Measurements from ENCODE around the gene ATXN1. TPM values are rescaled to one million over a fixed set of nuclear protein-coding genes. Genes with fewer than 3 reads are reported as not detected.

Gene ATXN1
- total and polyA plus RNA-seq, 2 experiments from 2014 or later: 4.8 to 9.1 TPM

DNA sequence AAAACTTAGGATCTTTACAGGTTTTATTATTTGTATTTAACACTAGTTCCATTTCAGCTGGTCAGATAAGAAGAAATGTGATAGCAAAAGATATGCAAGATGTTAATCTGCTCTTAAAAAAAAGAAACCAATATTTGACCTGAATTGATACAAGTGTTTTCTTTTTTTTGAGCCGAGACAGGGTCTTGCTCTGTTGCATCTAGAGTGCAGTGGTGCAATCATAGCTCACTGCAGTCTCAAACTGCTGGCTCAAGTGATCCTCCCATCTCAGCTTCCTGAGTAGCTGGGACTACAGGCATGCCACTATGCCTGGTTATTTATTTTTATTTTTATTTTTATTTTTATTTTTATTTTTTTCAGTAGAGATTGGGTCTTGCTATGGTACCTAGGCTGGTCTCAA lies 389.9 kb downstream of the ATXN1 start:
- peaks cover 2% of the 10 kb centered on the region for H3K27me3 Mint-ChIP-seq (ENCODE audit: insufficient read depth, low read depth, poor library complexity)
- Histone ChIP-seq H3F3A (replicated peaks; ENCODE audit: low read depth) (no peaks in the 10 kb centered on the region), H3K4me3 (no peak overlapping the region), H3K27me3 (ENCODE audit: insufficient read depth) (no peaks in the 10 kb centered on the region), H3K9me2 (ENCODE audit: insufficient read depth) (no peaks in the 10 kb centered on the region; the same call in 1 of the 2 replicates), H2AFZ (no peak overlapping the region), H3K79me2 (replicated peaks; ENCODE audit: insufficient read depth) (no peaks in the 10 kb centered on the region), H3K27ac (ENCODE audit: low read depth) (no peak overlapping the region), H3K4me2 (no peak overlapping the region), H4K20me1 (replicated peaks; ENCODE audit: insufficient read depth) (no peaks in the 10 kb centered on the region), H3K36me3 (ENCODE audit: insufficient read depth) (no peaks in the 10 kb centered on the region), H3K4me1 (ENCODE audit: insufficient read depth) (no peaks in the 10 kb centered on the region)
- ATAC-seq (no peak), DNase-seq (ENCODE audit: low spot score) (no peak)
- H3K36me3 Mint-ChIP-seq (ENCODE audit: low read depth): no peaks in the 10 kb centered on the region
- no peak for TF ChIP-seq ZNF331 (CRISPR knock-in tag; IDR thresholded peaks at IDR 0.05; ENCODE audit: low read depth)
- TF ChIP-seq, protein P1, sequence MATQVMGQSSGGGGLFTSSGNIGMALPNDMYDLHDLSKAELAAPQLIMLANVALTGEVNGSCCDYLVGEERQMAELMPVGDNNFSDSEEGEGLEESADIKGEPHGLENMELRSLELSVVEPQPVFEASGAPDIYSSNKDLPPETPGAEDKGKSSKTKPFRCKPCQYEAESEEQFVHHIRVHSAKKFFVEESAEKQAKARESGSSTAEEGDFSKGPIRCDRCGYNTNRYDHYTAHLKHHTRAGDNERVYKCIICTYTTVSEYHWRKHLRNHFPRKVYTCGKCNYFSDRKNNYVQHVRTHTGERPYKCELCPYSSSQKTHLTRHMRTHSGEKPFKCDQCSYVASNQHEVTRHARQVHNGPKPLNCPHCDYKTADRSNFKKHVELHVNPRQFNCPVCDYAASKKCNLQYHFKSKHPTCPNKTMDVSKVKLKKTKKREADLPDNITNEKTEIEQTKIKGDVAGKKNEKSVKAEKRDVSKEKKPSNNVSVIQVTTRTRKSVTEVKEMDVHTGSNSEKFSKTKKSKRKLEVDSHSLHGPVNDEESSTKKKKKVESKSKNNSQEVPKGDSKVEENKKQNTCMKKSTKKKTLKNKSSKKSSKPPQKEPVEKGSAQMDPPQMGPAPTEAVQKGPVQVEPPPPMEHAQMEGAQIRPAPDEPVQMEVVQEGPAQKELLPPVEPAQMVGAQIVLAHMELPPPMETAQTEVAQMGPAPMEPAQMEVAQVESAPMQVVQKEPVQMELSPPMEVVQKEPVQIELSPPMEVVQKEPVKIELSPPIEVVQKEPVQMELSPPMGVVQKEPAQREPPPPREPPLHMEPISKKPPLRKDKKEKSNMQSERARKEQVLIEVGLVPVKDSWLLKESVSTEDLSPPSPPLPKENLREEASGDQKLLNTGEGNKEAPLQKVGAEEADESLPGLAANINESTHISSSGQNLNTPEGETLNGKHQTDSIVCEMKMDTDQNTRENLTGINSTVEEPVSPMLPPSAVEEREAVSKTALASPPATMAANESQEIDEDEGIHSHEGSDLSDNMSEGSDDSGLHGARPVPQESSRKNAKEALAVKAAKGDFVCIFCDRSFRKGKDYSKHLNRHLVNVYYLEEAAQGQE (IDR thresholded peaks at IDR 0.05; ENCODE audit: unreplicated experiment): no peak
- TF ChIP-seq NANOG (IDR thresholded peaks at IDR 0.05; ENCODE audit: borderline replicate concordance): no peak
- TF ChIP-seq, protein P2, sequence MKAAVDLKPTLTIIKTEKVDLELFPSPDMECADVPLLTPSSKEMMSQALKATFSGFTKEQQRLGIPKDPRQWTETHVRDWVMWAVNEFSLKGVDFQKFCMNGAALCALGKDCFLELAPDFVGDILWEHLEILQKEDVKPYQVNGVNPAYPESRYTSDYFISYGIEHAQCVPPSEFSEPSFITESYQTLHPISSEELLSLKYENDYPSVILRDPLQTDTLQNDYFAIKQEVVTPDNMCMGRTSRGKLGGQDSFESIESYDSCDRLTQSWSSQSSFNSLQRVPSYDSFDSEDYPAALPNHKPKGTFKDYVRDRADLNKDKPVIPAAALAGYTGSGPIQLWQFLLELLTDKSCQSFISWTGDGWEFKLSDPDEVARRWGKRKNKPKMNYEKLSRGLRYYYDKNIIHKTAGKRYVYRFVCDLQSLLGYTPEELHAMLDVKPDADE (IDR thresholded peaks at IDR 0.05): no peak
- no peak for TF ChIP-seq JUNB (IDR thresholded peaks at IDR 0.05; ENCODE audit: unreplicated experiment)
- TF ChIP-seq CREB1 (CRISPR knock-in tag; IDR thresholded peaks at IDR 0.05; ENCODE audit: low read depth): no peak
- TF ChIP-seq ZNF114 (CRISPR knock-in tag; IDR thresholded peaks at IDR 0.05): no peak
- TF ChIP-seq, protein P3, sequence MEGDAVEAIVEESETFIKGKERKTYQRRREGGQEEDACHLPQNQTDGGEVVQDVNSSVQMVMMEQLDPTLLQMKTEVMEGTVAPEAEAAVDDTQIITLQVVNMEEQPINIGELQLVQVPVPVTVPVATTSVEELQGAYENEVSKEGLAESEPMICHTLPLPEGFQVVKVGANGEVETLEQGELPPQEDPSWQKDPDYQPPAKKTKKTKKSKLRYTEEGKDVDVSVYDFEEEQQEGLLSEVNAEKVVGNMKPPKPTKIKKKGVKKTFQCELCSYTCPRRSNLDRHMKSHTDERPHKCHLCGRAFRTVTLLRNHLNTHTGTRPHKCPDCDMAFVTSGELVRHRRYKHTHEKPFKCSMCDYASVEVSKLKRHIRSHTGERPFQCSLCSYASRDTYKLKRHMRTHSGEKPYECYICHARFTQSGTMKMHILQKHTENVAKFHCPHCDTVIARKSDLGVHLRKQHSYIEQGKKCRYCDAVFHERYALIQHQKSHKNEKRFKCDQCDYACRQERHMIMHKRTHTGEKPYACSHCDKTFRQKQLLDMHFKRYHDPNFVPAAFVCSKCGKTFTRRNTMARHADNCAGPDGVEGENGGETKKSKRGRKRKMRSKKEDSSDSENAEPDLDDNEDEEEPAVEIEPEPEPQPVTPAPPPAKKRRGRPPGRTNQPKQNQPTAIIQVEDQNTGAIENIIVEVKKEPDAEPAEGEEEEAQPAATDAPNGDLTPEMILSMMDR (conservative IDR thresholded peaks at IDR 0.05; ENCODE audit: low read depth in 2 of 2): no peak
- H3K4me1 Mint-ChIP-seq: peaks cover 8% of the 10 kb centered on the region
- H3K4me3 Mint-ChIP-seq: no peak overlapping the region
- no peak overlapping the region for H3K27ac Mint-ChIP-seq
- H3K9me3 Mint-ChIP-seq: no peaks in the 10 kb centered on the region

DNA sequence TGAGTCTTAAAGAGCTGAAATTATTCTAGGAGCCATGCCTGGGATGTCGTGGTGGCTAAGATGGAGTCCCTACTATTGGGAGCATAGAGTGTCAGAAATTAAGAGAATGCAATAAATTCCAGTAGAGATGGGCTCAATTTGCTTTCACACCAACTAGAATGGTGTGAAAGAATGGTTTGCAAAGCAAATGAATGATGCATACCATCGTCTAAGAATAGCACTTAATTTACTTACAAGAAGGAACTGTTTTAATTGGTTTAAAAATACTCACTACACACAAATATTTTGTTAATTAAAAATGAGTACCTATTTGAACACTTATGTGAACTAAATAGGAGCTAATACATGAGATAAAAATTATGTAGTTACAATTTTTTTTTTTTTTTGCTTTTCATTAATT lies 390.3 kb downstream of the ATXN1 start:
- Histone ChIP-seq H2AFZ (no peak overlapping the region), H4K20me1 (replicated peaks; ENCODE audit: insufficient read depth) (no peaks in the 10 kb centered on the region), H3K4me3 (no peak overlapping the region), H3K9me2 (ENCODE audit: insufficient read depth) (no peaks in the 10 kb centered on the region; the same call in 1 of the 2 replicates), H3K4me2 (no peak overlapping the region), H3K27ac (ENCODE audit: low read depth) (no peak overlapping the region), H3K4me1 (ENCODE audit: insufficient read depth) (no peaks in the 10 kb centered on the region), H3K27me3 (ENCODE audit: insufficient read depth) (no peaks in the 10 kb centered on the region), H3K36me3 (ENCODE audit: insufficient read depth) (no peaks in the 10 kb centered on the region), H3F3A (replicated peaks; ENCODE audit: low read depth) (no peaks in the 10 kb centered on the region), H3K79me2 (replicated peaks; ENCODE audit: insufficient read depth) (no peaks in the 10 kb centered on the region)
- no peak for DNase-seq (ENCODE audit: low spot score)
- Mint-ChIP-seq H3K9me3 (no peaks in the 10 kb centered on the region), H3K4me1 (peaks cover 8% of the 10 kb centered on the region), H3K27me3 (ENCODE audit: insufficient read depth, low read depth, poor library complexity) (peaks cover 2% of the 10 kb centered on the region), H3K36me3 (ENCODE audit: low read depth) (no peaks in the 10 kb centered on the region), H3K27ac (no peak overlapping the region), H3K4me3 (no peak overlapping the region)
- ATAC-seq: no peak
- TF ChIP-seq, protein P4, sequence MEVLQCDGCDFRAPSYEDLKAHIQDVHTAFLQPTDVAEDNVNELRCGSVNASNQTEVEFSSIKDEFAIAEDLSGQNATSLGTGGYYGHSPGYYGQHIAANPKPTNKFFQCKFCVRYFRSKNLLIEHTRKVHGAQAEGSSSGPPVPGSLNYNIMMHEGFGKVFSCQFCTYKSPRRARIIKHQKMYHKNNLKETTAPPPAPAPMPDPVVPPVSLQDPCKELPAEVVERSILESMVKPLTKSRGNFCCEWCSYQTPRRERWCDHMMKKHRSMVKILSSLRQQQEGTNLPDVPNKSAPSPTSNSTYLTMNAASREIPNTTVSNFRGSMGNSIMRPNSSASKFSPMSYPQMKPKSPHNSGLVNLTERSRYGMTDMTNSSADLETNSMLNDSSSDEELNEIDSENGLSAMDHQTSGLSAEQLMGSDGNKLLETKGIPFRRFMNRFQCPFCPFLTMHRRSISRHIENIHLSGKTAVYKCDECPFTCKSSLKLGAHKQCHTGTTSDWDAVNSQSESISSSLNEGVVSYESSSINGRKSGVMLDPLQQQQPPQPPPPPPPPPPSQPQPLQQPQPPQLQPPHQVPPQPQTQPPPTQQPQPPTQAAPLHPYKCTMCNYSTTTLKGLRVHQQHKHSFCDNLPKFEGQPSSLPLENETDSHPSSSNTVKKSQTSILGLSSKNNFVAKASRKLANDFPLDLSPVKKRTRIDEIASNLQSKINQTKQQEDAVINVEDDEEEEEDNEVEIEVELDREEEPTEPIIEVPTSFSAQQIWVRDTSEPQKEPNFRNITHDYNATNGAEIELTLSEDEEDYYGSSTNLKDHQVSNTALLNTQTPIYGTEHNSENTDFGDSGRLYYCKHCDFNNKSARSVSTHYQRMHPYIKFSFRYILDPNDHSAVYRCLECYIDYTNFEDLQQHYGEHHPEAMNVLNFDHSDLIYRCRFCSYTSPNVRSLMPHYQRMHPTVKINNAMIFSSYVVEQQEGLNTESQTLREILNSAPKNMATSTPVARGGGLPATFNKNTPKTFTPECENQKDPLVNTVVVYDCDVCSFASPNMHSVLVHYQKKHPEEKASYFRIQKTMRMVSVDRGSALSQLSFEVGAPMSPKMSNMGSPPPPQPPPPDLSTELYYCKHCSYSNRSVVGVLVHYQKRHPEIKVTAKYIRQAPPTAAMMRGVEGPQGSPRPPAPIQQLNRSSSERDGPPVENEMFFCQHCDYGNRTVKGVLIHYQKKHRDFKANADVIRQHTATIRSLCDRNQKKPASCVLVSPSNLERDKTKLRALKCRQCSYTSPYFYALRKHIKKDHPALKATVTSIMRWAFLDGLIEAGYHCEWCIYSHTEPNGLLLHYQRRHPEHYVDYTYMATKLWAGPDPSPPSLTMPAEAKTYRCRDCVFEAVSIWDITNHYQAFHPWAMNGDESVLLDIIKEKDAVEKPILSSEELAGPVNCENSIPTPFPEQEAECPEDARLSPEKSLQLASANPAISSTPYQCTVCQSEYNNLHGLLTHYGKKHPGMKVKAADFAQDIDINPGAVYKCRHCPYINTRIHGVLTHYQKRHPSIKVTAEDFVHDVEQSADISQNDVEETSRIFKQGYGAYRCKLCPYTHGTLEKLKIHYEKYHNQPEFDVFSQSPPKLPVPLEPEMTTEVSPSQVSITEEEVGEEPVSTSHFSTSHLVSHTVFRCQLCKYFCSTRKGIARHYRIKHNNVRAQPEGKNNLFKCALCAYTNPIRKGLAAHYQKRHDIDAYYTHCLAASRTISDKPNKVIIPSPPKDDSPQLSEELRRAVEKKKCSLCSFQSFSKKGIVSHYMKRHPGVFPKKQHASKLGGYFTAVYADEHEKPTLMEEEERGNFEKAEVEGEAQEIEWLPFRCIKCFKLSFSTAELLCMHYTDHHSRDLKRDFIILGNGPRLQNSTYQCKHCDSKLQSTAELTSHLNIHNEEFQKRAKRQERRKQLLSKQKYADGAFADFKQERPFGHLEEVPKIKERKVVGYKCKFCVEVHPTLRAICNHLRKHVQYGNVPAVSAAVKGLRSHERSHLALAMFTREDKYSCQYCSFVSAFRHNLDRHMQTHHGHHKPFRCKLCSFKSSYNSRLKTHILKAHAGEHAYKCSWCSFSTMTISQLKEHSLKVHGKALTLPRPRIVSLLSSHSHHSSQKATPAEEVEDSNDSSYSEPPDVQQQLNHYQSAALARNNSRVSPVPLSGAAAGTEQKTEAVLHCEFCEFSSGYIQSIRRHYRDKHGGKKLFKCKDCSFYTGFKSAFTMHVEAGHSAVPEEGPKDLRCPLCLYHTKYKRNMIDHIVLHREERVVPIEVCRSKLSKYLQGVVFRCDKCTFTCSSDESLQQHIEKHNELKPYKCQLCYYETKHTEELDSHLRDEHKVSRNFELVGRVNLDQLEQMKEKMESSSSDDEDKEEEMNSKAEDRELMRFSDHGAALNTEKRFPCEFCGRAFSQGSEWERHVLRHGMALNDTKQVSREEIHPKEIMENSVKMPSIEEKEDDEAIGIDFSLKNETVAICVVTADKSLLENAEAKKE (CRISPR knock-in tag; IDR thresholded peaks at IDR 0.05): no peak
- no peak for TF ChIP-seq NANOG (IDR thresholded peaks at IDR 0.05; ENCODE audit: borderline replicate concordance)
- TF ChIP-seq EZH2phosphoT487 (IDR thresholded peaks at IDR 0.05; ENCODE audit: unreplicated experiment): no peak

All from GM23338 (cell line).